ENCODE results near the gene AGBL1.
"Not testable (repeated sequence)": the region's sequence is repeated elsewhere in the genome, so short reads cannot be mapped to it uniquely, and the experiment has no call there.

The AGBL1 gene

GRCh38 chr15:86875067-86875466, 795.4 kb downstream of the AGBL1 start:
- H3K4me3 ChIP-seq (ENCODE audit: control insufficient read depth, low read depth, low read length), result no peak overlapping the region
- DNase-seq (ENCODE audit: low read depth), result no peak
- TF ChIP-seq, protein P1, sequence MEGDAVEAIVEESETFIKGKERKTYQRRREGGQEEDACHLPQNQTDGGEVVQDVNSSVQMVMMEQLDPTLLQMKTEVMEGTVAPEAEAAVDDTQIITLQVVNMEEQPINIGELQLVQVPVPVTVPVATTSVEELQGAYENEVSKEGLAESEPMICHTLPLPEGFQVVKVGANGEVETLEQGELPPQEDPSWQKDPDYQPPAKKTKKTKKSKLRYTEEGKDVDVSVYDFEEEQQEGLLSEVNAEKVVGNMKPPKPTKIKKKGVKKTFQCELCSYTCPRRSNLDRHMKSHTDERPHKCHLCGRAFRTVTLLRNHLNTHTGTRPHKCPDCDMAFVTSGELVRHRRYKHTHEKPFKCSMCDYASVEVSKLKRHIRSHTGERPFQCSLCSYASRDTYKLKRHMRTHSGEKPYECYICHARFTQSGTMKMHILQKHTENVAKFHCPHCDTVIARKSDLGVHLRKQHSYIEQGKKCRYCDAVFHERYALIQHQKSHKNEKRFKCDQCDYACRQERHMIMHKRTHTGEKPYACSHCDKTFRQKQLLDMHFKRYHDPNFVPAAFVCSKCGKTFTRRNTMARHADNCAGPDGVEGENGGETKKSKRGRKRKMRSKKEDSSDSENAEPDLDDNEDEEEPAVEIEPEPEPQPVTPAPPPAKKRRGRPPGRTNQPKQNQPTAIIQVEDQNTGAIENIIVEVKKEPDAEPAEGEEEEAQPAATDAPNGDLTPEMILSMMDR (IDR thresholded peaks at IDR 0.05; ENCODE audit: control insufficient read depth, insufficient read depth, low read depth, low read length, missing control alignments), result no peak

DNA sequence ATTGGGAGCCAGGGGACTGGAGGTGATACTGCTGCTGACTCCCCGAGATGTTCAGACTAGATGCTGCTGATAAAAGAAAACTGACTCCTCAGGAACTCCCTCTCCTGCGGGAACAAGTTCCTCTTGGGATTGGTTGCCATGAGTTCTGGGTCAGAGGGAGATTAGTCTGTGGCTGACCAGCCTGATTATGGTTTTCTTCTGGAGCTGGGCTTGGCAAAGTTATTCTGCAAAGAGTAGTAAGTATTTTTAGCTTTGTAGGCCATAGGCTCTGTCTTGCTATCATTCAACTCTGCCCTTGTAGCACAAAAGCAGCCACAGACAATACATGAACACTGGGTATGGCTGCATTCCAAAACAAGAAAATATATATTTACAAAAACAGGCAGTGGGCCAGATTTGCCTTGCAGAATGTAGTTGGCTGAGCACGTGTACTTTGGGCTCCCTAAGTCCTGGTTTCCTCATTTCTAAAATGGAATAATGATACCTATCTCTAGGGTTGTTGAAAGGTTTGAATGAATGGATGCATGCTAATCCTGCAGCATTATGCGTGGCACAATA, 796.8 kb downstream of the AGBL1 start:
- no peak for DNase-seq (ENCODE audit: low read depth)
- no peak overlapping the region for H3K4me3 ChIP-seq (ENCODE audit: control insufficient read depth, low read depth, low read length)
- TF ChIP-seq, protein P1 (IDR thresholded peaks at IDR 0.05; ENCODE audit: control insufficient read depth, insufficient read depth, low read depth, low read length, missing control alignments), result no peak

- no peak for DNase-seq (ENCODE audit: low read depth)
- TF ChIP-seq, protein P1 (IDR thresholded peaks at IDR 0.05; ENCODE audit: control insufficient read depth, insufficient read depth, low read depth, low read length, missing control alignments), result no peak
- H3K4me3 ChIP-seq (ENCODE audit: control insufficient read depth, low read depth, low read length), result no peak overlapping the region
These were observed 797.5 kb downstream of the AGBL1 start for GRCh38 chr15:86877171-86877631.

DNA sequence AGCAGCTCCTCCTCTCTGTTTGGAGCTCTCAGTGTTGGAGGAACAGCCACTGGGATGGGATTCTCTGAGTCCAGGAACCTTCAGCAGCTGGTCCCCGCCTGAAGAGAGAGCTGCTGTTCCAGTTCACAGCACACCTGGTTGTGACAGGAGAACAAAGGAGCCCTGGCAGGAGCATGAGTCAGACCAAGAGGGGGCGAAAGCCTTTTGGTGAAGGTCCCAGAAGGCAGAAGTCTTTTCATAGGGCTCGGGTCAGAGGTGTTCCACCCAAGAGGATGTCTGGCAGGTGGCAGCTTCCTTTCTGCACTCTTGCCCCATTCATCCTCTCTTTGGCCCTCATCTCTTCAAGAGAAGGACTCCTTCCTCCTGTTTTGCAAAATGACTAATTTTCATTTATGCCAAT, 799.2 kb downstream of the AGBL1 start:
- H3K4me3 ChIP-seq (ENCODE audit: control insufficient read depth, low read depth, low read length); DNase-seq (ENCODE audit: low read depth): not testable (repeated sequence)

DNA sequence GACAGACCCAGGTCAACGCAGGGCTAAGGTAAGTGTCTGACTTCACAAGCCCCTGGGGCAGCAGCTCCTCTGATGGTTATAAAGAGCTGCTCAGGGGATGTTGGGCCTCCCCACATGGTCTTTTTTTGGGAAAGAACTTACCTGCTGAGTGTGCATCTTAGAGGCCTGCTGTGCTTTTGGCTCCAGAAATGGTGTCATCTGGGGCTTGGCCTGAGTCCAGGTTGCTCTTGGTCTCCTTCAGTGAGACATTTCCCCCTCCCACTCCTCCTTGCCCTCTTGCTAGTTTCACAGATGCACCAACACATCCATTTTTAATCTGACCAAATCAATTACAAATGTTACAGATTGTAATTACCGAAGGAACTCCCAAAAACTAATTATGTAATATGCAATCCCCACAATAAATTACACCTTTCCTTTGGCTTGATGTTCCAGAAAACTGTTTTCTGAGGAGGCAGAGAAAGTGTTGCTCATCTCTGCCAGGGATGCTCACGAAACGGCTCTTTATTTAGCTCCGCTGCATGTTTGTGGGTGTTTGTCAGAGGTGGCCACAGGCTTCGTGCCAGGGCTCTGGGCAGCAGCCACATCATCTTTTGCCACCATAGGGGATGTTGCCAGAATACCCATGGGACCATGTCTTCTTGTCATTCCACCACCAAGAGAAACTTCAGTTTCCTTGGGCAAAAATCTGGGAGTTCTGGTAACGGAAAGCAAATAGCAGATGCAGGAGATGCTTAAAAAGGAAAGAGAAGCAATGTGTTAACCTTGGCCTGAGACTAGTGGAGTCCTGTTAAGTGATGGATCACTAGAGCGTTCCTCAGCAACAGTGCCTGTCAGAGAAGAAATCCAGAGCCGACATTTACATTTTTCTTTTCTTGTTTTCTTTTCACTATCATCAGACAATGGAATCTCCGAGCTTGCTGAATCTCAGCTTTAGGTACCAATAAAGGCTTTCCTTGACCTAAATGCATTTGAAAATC, 799.9 kb downstream of the AGBL1 start:
- no peak overlapping the region for H3K4me3 ChIP-seq (ENCODE audit: control insufficient read depth, low read depth, low read length)
- no peak for DNase-seq (ENCODE audit: low read depth)
- TF ChIP-seq, protein P1 (IDR thresholded peaks at IDR 0.05; ENCODE audit: control insufficient read depth, insufficient read depth, low read depth, low read length, missing control alignments), result no peak

- H3K4me3 ChIP-seq (ENCODE audit: control insufficient read depth, low read depth, low read length), result no peak overlapping the region
- TF ChIP-seq, protein P1 (IDR thresholded peaks at IDR 0.05; ENCODE audit: control insufficient read depth, insufficient read depth, low read depth, low read length, missing control alignments), result no peak
- DNase-seq (ENCODE audit: low read depth), result no peak
These were observed 805.9 kb downstream of the AGBL1 start for GRCh38 chr15:86885616-86886015.

Measured in AG09309 (cell line).